NCI-H345 (cell line): ENCODE data around the gene PRKCE.

ENCODE experiments used
- DNase-seq: peaks from one replicate; lab custom pipeline; 2025; lab: John Stamatoyannopoulos, UW

Gene PRKCE

DNA sequence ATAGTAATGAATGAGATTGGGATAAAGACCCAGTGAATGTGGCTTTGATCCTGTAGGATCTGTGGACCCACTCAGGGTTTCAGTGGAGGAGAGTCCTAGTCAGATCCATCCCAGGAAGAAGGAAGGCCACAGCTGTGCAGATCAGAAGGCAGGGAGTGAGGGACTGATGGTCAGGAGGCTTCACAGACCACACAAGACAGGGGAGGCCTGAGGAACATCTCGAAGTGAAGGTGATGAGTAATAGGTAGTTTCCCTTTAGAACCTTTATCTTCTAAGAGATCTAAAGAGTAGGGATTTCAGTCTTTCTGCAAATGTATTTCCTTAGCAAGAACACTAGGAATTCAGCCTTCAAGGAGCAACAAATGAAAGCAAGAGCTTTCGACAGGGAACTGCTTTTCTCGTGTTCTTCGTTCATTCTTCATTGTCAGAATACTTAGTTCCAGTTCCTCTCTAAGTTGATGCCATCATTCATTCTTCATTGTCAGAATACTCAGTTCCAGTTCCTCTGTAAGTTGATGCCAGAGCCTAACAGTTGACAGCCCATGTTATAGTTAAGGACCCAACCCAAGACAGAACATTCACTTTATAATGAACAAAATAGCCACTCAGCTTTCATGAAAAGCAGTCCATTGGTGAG, 495.5 kb downstream of the PRKCE start:
- DNase-seq, result no peak

- no peak for DNase-seq
Measured at GRCh38 chr2:46147626-46148368, 496.3 kb downstream of the PRKCE start.

- DNase-seq, result no peak
Measured at GRCh38 chr2:46148369-46148736, 496.9 kb downstream of the PRKCE start.

- no peak for DNase-seq
Measured at GRCh38 chr2:46150445-46150955, 499.0 kb downstream of the PRKCE start.

DNA sequence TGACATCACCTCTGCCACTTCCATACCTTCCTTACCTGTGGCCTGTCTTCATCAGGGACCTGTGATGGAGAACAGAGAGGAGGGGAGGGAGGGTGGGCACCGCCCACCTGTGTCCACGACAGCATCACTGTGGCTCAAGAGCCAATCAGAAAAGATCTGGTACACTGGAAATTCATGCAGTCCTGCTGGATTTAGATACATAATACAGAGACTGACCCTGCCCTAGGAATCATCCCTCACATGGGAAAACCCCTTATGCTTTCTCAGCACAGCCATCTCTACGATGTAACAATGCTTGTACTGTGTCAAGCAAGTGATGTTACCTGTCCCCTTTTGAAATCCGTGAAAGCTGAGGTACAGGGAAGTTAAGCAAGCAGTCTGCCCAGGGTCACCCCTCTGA, 500.1 kb downstream of the PRKCE start:
- DNase-seq, result no peak

- no peak for DNase-seq
Measured at GRCh38 chr2:46153996-46154753, 502.7 kb downstream of the PRKCE start.

DNA sequence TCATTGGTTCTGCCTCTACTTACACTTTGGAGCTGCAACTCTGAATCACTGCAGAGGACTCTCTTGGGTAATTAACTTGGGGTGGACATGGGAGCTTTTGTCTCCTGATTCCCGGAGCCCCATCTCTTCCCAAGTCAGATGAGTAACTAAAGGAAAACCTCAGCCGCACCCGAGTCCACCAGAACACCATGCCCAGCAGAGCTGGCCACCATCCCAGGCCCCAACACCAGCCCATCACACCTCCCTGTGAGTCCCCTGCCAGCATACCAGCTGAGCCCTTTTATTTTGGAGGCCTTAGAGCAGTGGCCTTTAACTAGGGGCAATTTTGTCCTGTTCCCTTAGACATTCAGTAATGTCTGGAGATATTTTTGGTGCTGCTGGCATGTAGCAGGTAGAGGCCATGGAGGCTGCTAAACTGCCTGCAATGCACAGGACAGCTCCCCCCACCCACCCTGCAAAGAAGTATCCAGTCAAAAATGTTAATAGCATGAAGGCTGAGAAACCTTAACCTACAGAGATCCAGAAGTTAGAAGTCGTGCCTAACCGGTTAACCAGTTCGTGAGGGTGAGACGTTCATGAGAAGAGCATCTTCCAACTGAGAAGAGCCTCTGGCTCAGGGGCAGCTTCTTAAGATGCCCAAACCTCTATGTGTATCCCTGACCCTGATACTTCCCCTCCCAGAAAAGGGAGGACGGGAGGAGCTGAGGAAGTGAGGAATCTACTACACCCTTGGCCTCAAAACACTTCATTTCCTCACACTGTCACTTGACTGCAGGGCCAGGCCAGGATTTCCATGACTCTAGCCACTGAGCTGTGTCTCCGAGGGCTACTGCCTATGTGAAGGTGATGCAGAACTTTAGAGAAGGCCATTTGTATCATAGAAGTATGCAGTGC, 505.8 kb downstream of the PRKCE start:
- no peak for DNase-seq

DNA sequence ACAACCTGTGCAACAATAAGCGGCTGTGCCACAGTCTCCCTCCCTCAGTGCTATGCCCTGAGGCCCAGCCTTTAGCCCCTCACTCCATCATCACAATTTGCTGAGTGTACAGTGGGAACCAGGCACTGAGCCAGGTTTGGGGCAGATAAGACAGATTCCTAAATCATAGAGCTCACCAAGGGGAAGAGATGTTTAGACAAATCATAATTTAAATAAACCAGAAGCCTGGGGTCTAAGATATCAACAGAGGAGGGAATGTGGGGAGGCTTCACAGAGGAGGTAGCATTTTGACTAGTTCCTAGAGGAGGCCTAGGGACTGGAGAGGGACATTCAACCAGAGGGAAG, 506.5 kb downstream of the PRKCE start:
- no peak for DNase-seq

DNA sequence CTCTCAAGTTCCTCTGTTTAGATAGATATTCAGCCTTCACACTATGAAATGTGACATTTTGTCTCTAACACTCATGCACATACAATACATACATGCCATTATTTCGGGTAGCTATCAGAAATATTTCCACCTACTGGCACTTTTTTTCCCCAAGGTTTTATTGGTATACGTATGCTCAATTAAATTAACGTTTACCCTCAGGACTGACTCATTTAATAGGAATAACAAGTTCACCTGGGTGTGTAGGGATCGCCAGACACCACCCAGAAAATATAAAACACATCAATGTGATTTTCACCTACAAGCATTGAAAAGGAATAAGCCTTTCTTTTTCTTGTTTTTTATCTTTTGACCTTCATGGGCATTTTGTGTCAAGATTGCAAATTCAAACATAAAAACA, 507.2 kb downstream of the PRKCE start:
- no peak for DNase-seq

DNA sequence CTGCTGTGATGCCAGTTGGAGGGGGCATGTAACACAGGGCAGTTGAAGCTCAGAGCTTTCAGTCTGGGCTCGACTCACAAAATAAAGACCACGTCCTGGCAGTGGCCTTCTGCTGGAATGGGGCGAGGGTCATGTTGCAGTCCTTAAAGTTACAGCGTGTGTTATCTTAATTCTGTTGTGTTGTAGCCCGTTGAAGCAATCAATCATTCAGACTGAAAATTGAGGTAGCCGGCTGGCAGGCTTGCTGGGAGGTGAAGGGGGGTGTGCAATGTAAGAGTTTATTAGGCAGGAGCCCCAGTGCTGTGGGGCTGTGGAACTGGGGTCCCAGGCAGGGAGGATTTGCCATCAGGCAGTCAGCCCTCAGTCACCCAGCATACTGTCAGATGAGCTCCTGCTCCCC, 508.9 kb downstream of the PRKCE start:
- DNase-seq, result no peak

- DNase-seq, result no peak
Measured at GRCh38 chr2:46161315-46161714, 509.8 kb downstream of the PRKCE start.

- DNase-seq, result no peak
Measured at GRCh38 chr2:46161911-46162310, 510.4 kb downstream of the PRKCE start.

DNA sequence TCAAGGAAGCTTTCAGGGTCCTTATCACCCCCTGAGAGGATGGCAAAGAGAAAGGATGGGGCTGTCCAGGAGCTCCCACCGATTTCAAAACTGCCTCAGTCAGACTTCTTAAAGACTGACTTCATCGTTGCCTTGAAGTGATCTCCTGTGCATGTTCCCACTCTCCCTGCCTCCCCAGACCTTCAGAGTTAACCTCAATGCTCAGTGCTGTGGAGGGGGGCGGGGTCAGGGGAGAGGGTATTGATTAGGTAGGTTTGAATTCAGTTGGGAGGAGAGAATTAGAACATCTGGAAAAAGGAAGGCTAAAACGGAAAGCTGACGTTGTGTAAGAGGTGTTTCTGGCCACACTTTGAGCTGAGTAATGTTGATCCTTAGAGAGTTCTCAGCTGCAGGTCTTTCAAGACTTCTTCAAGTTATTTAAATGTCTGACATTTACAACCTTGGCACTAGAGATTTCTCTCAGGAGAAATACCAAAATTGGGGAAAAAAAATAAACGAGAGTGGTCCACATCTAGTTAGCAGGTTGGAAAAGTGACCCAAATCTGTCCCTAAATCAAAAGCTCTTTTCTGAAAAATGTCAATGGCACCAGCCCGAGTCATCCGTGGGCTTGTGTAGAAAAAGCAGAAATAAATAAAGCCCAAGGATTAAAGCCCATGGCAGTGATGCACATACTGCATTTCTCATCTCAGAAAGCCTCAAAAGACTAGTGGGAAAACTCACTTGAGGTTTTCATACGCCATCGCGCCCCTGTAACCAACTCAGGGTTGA, 511.0 kb downstream of the PRKCE start:
- no peak for DNase-seq

- no peak for DNase-seq
Measured at GRCh38 chr2:46163098-46163430, 511.6 kb downstream of the PRKCE start.

GRCh38 chr2:46163804-46164528, 512.5 kb downstream of the PRKCE start:
- DNase-seq, result no peak

DNA sequence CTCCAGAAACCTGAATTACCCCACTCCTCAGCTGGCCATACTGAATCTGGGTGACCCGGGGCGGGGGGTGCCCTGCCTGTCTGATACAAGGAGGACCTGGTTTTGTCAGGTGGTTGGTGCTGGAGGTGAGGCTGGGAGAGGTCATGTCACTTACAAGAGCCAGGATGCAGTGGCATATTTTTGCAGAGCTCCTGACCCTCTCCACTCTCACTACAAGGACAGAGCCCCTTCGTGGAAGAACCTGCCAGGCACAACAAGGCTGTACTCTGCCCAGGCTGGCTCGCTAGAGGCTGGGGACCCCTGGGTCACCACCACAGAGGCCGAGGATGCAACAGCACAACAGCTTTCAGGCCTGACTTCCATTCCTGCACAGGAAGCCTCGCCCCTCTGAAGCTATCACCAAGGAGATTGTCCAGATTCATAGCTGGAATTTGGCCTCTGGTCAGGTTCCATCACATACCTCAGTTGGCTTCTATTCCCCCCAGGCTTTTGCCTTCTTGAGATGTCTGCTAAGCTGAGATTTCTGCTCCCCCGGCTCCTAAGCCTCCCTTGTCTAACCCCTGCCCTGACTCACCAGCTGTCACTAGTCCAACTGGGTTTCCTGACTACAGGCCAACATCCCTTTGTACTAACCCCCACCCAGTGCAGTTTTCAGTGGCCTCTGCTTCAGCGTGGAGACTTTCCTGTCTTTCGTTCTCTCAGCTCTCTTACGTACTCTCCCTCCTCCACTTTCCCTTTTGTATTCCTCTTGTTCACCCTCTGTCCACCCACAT, 513.2 kb downstream of the PRKCE start:
- no peak for DNase-seq

- DNase-seq, result no peak
Measured at GRCh38 chr2:46165916-46166315, 514.4 kb downstream of the PRKCE start.

GRCh38 chr2:46167406-46167805, 515.9 kb downstream of the PRKCE start:
- no peak for DNase-seq

- no peak for DNase-seq
Measured at GRCh38 chr2:46167924-46168323, 516.4 kb downstream of the PRKCE start.

DNA sequence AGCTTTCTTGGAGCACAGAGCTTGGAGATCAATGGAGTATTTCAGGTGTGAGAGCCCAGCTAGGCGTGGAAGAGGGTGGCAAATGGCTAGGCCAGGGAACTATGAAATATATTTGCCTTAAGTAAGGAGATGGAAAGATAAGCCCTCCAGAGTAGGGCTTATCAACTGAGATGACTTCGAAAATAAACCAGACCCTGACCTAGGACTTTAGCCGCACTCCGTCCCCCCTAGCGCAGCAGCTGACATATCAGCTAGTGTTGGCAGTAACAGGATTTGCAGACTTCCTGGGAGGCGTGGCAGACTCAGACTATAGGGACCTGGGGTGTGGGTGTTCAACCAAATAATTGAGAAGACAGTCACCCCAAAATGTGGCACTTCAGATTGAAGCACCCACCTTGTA, 518.0 kb downstream of the PRKCE start:
- no peak for DNase-seq
